Stomach (tissue), 9 donors: ENCODE measurements around the gene CDH8. TPM values are rescaled to one million over a fixed set of nuclear protein-coding genes. Genes with fewer than 3 reads are reported as not detected.
"Not testable (repeated sequence)": the region's sequence is repeated elsewhere in the genome, so short reads cannot be mapped to it uniquely, and the experiment has no call there.

ENCODE experiments used
- DNase-seq, 2 donors: peaks; one replicate each; pipeline versions ENCODE4 v3.0.0 to v3.0.0-alpha.2; 2013 to 2019
- H3K27ac ChIP-seq, 5 donors: fragments of 200-600 bp in 4 of 5; sonication (generic) in 4 of 5; one replicate each; pipeline ENCODE4 v1.5.1; 2013 to 2019; ENCODE audit warnings: mild to moderate bottlenecking in 1 of 5, moderate library complexity in 1 of 5
- H3K27me3 ChIP-seq, 3 donors: fragments of 200-600 bp; sonication (generic); one replicate each; pipeline ENCODE4 v1.5.1; 2017 to 2019; ENCODE audit warnings: mixed run types in 1 of 3
- H3K36me3 ChIP-seq, 4 donors: fragments of 200-600 bp; sonication (generic); 1 replicate in 3 of 4; 2 replicates in 1 of 4; pipeline ENCODE4 v1.5.1; 2016 to 2019
- H3K4me1 ChIP-seq, 4 donors: fragments of 200-600 bp; sonication (generic); one replicate each; pipeline ENCODE4 v1.5.1; 2016 to 2019
- H3K4me3 ChIP-seq, 4 donors: fragments of 200-600 bp; sonication (generic) in 3 of 4; one replicate each; pipeline ENCODE4 v1.5.1; 2016 to 2019; ENCODE audit warnings: mild to moderate bottlenecking in 1 of 4
- H3K9me3 ChIP-seq, 4 donors: fragments of 200-600 bp; sonication (generic); one replicate each; pipeline ENCODE4 v1.5.1; 2016 to 2019
- CTCF ChIP-seq, 7 experiments: fragments of 450-650 bp in 4 of 7; fragments of 200-600 bp in 3 of 7; sonication (generic) in 3 of 7; IDR thresholded peaks; one replicate each; pipeline ENCODE4 v1.5.1; 2016 to 2019; ENCODE audit warnings: antibody characterized with exemption in 7 of 7, control low read depth in 2 of 7, mild to moderate bottlenecking in 1 of 7
- EP300 ChIP-seq: sonication (generic); formaldehyde crosslinking; IDR thresholded peaks from one replicate; pipeline ENCODE4 v1.6.1; 2017; ENCODE audit warnings: antibody characterized with exemption
- POLR2A ChIP-seq, 4 donors: fragments of 450-650 bp; IDR thresholded peaks; one replicate each; pipeline ENCODE4 v1.6.1; 2016; ENCODE audit warnings: antibody characterized with exemption in 4 of 4, control low read depth in 2 of 4, mild to moderate bottlenecking in 1 of 4, moderate library complexity in 1 of 4
- POLR2AphosphoS5 ChIP-seq, 3 donors: sonication (generic); formaldehyde crosslinking; IDR thresholded peaks; one replicate each; pipeline ENCODE4 v1.6.1; 2016; ENCODE audit warnings: antibody characterized with exemption in 3 of 3
- WGBS, 5 donors: extraction: QIAGEN DNeasy Blood & Tissue Kit in 3 of 5; methylation state at CpG; one replicate each; pipeline versions ENCODE4 v1.1.5 to v1.1.7; 2013 to 2018; 5-methylcytosine and 5-hydroxymethylcytosine counted together
- intact Hi-C: fragments of 100-400 bp; cut with DNase I; formaldehyde crosslinking; loops from one replicate; pipeline ENCODE4 v1.15.1; 2023; ENCODE audit warnings: low total_unique reads
- polyA plus RNA-seq, 3 donors: library from polyadenylated mRNA; stranded (reverse); fragments of 200-250 nt; gene quantifications; one replicate each; pipeline ENCODE4 v1.2.3, GENCODE V29; 2013
- total RNA-seq, 5 donors: library from RNA; depleted of rRNA; stranded (reverse); fragments of >200 nt; gene quantifications; one replicate each; pipeline versions ENCODE4 v1.1.0 to v1.2.3, GENCODE V29; 2014 to 2016
- donor health status: healthy with polysubstance abuse.
- donor health status: Bipolar disorder and iron deficiency.
- donor health status: healthy.

CDH8 gene
- total and polyA plus RNA-seq, 8 donors, result 0.13 to 6.4 TPM; not detected in 6

- Histone ChIP-seq H3K4me1 (no peaks in the 10 kb centered on the region), H3K9me3 (peaks cover 0 to 7% (median 0%) of the 10 kb centered on the region in 4 donors), H3K4me3 (no peak overlapping the region), H3K36me3 (no peaks in the 10 kb centered on the region), H3K27me3 (no peaks in the 10 kb centered on the region), H3K27ac (no peak overlapping the region)
- DNase-seq, result no peak
- intact Hi-C loops, result no loop called here
- TF ChIP-seq POLR2AphosphoS5 (IDR thresholded peaks at IDR 0.05), result no peak
- TF ChIP-seq POLR2A (IDR thresholded peaks at IDR 0.05), result no peak
- TF ChIP-seq EP300, result no peak
- TF ChIP-seq CTCF (IDR thresholded peaks at IDR 0.05), result no peak
Observed at GRCh38 chr16:61812251-61812650, 224.0 kb downstream of the CDH8 start.

GRCh38 chr16:61807551-61807950 lies 228.7 kb downstream of the CDH8 start:
- WGBS, 5 donors, result 68 to 86% (median 74%) methylated on average over 3 of the region's 3 CpGs

GRCh38 chr16:61801217-61801616 lies 235.0 kb downstream of the CDH8 start:
- WGBS, 5 donors, result 71 to 100% (median 97%) methylated on average over 7 to 9 of the region's 10 CpGs

More at GRCh38 chr16:61807551-61807950, 228.7 kb downstream of the CDH8 start:
- H3K4me1 ChIP-seq, result no peaks in the 10 kb centered on the region
- H3K27me3 ChIP-seq, result no peaks in the 10 kb centered on the region
- H3K36me3 ChIP-seq, result no peaks in the 10 kb centered on the region
- TF ChIP-seq CTCF (IDR thresholded peaks at IDR 0.05), result no peak
- TF ChIP-seq POLR2A (IDR thresholded peaks at IDR 0.05), result no peak
- TF ChIP-seq EP300, result no peak
- no peak for TF ChIP-seq POLR2AphosphoS5 (IDR thresholded peaks at IDR 0.05)
- H3K4me3 ChIP-seq, result no peak overlapping the region
- intact Hi-C loops, result no loop called here
- H3K9me3 ChIP-seq, result peaks cover 0 to 7% (median 0%) of the 10 kb centered on the region in 4 donors
- no peak overlapping the region for H3K27ac ChIP-seq
- DNase-seq, result no peak

GRCh38 chr16:61798741-61799140 lies 237.5 kb downstream of the CDH8 start:
- Histone ChIP-seq H3K9me3 (no peaks in the 10 kb centered on the region), H3K36me3 (no peaks in the 10 kb centered on the region), H3K27ac (no peak overlapping the region), H3K4me1 (no peaks in the 10 kb centered on the region), H3K27me3 (no peaks in the 10 kb centered on the region), H3K4me3 (no peak overlapping the region)
- no peak for DNase-seq
- WGBS, 5 donors, result 48 to 67% (median 56%) methylated on average over 2 of the region's 2 CpGs
- intact Hi-C loops, result no loop called here
- TF ChIP-seq EP300, result no peak
- no peak for TF ChIP-seq CTCF (IDR thresholded peaks at IDR 0.05)
- TF ChIP-seq POLR2A (IDR thresholded peaks at IDR 0.05), result no peak
- TF ChIP-seq POLR2AphosphoS5 (IDR thresholded peaks at IDR 0.05), result no peak

More at GRCh38 chr16:61801217-61801616, 235.0 kb downstream of the CDH8 start:
- H3K4me1 ChIP-seq, H3K27me3 ChIP-seq, H3K9me3 ChIP-seq, intact Hi-C loops, H3K4me3 ChIP-seq, DNase-seq, H3K27ac ChIP-seq, H3K36me3 ChIP-seq: not testable (repeated sequence)

- Histone ChIP-seq H3K4me3 (no peak overlapping the region), H3K4me1 (no peaks in the 10 kb centered on the region), H3K27ac (no peak overlapping the region), H3K36me3 (no peaks in the 10 kb centered on the region), H3K27me3 (no peaks in the 10 kb centered on the region), H3K9me3 (peaks cover 0 to 6% (median 0%) of the 10 kb centered on the region in 4 donors)
- TF ChIP-seq EP300, result no peak
- no peak for TF ChIP-seq CTCF (IDR thresholded peaks at IDR 0.05)
- WGBS, 5 donors, result 59 to 95% (median 76%) methylated on average over 1 of the region's 1 CpG
- intact Hi-C loops, result no loop called here
- DNase-seq, result no peak
Observed at GRCh38 chr16:61797961-61798507, 238.2 kb downstream of the CDH8 start.
